Measurements from ENCODE around the gene SH2B3.

DNA sequence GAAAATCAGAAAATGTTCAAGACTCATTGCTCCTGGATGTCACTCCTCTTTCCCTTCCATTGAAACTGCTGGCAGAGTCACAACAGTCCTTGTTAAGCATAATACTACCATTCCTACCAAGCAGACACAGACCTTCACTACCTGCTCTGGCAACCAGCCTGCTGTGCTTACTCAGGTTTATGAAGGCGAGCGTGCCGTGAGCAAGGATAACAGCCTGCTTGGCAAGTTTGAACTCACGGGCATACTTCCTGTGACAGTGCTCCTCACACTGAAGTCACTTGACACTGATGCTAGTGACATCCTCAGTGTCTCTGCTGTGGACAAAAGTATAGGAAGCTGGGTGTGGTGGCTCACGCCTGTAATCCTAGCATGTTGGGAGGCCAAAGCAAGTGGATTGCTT, 21.1 kb upstream of the SH2B3 start:
- no peak for TF ChIP-seq POLR2AphosphoS5 (IDR thresholded peaks at IDR 0.05; ENCODE audit: borderline replicate concordance, low read depth, low read length)
- TF ChIP-seq FOXP2 (optimal IDR thresholded peaks at IDR 0.05; ENCODE audit: control extremely low read depth, extremely low read length, insufficient read depth): no peak
